ENCODE measurements around the gene TIGIT. TPM values are rescaled to one million over a fixed set of nuclear protein-coding genes. Genes with fewer than 3 reads are reported as not detected.
A peak's percentile ranks its signal among the peaks of the same experiment; 100 is the strongest.

Gene TIGIT
- total RNA-seq, 1 donor from 2014 or later, result 1.7 TPM

- ATAC-seq, result peak; percentile 20
- Histone ChIP-seq H3K27me3 (no peaks in the 10 kb centered on the region), H3K27ac (no peak overlapping the region), H3K36me3 (peaks cover 13% of the 10 kb centered on the region), H3K4me1 (no peaks in the 10 kb centered on the region), H3K9me3 (no peaks in the 10 kb centered on the region), H3K4me3 (no peak overlapping the region)
- intact Hi-C loops (cut with DNase I), result no loop called here
- no peak for TF ChIP-seq CTCF (IDR thresholded peaks at IDR 0.05)
- DNase-seq, result no peak
These were observed 45.0 kb downstream of the TIGIT start for GRCh38 chr3:114338651-114339357.

- DNase-seq (no peak), ATAC-seq (no peak)
- no peak overlapping the region for H3K27ac ChIP-seq
- H3K36me3 ChIP-seq, result peaks cover 29% of the 10 kb centered on the region
- intact Hi-C loops (cut with DNase I), result no loop called here
- no peak overlapping the region for H3K4me3 ChIP-seq
- no peaks in the 10 kb centered on the region for H3K27me3 ChIP-seq
- TF ChIP-seq CTCF (IDR thresholded peaks at IDR 0.05), result no peak
- H3K9me3 ChIP-seq, result no peaks in the 10 kb centered on the region
- H3K4me1 ChIP-seq, result no peaks in the 10 kb centered on the region
These were observed 50.7 kb downstream of the TIGIT start for GRCh38 chr3:114344492-114344891.

GRCh38 chr3:114350271-114350670 lies 56.4 kb downstream of the TIGIT start:
- Histone ChIP-seq H3K9me3 (no peaks in the 10 kb centered on the region), H3K4me3 (no peak overlapping the region), H3K4me1 (no peaks in the 10 kb centered on the region), H3K27ac (no peak overlapping the region), H3K36me3 (peaks cover 36% of the 10 kb centered on the region), H3K27me3 (no peaks in the 10 kb centered on the region)
- ATAC-seq, result peak; percentile 13
- no peak for DNase-seq
- TF ChIP-seq CTCF (IDR thresholded peaks at IDR 0.05), result no peak
- intact Hi-C loops (cut with DNase I), result no loop called here

GRCh38 chr3:114350690-114351089 lies 56.9 kb downstream of the TIGIT start:
- Histone ChIP-seq H3K36me3 (peaks cover 36% of the 10 kb centered on the region), H3K27me3 (no peaks in the 10 kb centered on the region), H3K27ac (no peak overlapping the region), H3K4me3 (no peak overlapping the region), H3K4me1 (no peaks in the 10 kb centered on the region), H3K9me3 (no peaks in the 10 kb centered on the region)
- intact Hi-C loops (cut with DNase I), result no loop called here
- peak; percentile 38 for ATAC-seq
- TF ChIP-seq CTCF (IDR thresholded peaks at IDR 0.05), result no peak
- DNase-seq, result no peak

GRCh38 chr3:114351123-114351821 lies 57.4 kb downstream of the TIGIT start:
- ATAC-seq, result peak; percentile 38
- DNase-seq, result no peak
- intact Hi-C loops (cut with DNase I), result no loop called here
- no peaks in the 10 kb centered on the region for H3K4me1 ChIP-seq
- H3K9me3 ChIP-seq, result no peaks in the 10 kb centered on the region
- no peak overlapping the region for H3K4me3 ChIP-seq
- no peak overlapping the region for H3K27ac ChIP-seq
- H3K27me3 ChIP-seq, result no peaks in the 10 kb centered on the region
- TF ChIP-seq CTCF (IDR thresholded peaks at IDR 0.05), result no peak
- peaks cover 36% of the 10 kb centered on the region for H3K36me3 ChIP-seq

All from upper lobe of right lung (tissue), 1 donor.